GM21717 (cell line): ENCODE measurements around the gene MYL10.
"Not testable (repeated sequence)": the region's sequence is repeated elsewhere in the genome, so short reads cannot be mapped to it uniquely, and the experiment has no call there.

ENCODE experiments used
- ATAC-seq: cut with Tn5 transposase; IDR thresholded peaks from one replicate; pipeline ENCODE4 v1.9.1; 2021; ENCODE audit warnings: mild to moderate bottlenecking, moderate library complexity; ENCODE audit not compliant: unreplicated experiment

Gene MYL10

DNA sequence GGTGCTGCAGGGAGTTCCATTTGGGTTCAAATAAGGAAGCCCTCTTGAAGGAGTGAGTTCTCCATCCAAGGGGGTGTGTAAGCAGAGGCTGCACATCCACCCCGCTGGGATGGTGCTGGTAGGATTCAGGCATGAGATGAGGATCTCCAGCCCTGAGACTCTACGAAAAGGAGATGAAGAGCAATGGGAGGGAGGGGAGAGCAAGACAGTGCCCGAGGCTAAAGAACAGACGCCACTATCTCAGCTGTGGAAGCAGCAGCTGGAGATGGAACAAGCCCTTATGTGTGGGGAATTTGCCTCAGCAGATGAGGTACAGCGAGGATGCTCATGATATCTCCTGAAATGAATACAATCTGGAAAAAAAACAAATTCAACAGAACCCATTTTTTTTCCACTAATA lies 28.1 kb upstream of the MYL10 start:
- no peak for ATAC-seq

DNA sequence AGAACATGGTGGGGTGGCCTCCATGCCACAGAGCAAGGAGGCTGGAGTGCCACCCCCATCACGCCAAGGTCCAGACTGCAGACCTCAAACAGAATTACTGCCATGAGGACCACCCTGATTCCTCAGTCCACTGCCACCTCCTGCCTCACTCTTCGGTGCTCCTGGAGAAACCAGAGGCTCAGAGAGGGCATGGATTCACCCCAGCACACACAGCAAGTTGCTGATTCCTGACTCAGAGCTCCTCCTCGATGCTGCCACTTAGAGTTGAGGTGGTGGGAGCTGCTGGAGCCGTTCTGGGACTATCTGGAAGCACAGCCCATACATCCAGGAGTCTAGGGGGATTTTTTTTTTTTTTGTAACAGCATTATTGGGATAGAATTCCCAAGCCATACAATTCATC lies 22.0 kb upstream of the MYL10 start:
- no peak for ATAC-seq

DNA sequence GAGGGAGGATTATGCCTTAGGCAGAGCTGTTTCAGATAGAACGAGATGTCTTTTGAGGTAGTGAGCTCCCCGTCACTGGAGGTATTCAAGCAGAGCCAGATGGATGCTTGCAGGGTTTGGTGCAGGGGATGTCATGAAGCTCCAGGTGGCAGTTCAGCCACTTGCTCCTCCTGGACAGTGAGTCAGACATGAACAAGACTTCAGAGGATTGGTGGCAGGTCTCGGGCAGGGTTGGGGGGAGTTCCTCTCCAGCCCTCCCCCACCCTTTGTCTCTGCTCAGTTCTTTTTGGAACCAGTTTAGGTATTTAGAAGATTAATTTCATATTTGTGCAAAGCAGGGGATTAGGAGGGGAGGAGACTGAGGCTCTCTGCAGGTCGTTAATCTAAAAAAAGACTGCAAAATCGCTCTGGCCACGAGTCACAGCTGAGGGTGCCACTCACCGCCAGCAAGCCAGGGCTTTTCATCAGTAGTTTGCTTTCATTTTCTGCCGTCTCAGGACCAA lies 21.5 kb upstream of the MYL10 start:
- no peak for ATAC-seq

DNA sequence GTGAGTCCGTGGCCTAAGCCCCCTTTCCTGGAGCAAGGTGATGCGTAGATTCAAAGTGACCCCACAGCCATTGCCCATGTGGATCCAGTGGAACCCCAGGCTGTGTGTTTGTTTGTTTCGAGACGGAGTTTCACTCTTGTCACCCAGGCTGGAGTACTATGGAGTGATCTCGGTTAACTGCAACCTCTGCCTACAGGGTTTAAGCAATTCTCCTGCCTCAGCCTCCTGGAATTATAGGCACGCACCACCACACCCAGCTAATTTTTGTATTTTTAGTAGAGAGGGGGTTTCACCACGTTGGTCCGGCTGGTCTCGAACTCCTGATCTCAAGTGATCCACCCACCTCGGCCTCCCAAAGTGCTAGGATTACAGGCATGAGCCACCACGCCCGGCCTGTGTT lies 18.8 kb upstream of the MYL10 start:
- not testable (repeated sequence) for ATAC-seq

DNA sequence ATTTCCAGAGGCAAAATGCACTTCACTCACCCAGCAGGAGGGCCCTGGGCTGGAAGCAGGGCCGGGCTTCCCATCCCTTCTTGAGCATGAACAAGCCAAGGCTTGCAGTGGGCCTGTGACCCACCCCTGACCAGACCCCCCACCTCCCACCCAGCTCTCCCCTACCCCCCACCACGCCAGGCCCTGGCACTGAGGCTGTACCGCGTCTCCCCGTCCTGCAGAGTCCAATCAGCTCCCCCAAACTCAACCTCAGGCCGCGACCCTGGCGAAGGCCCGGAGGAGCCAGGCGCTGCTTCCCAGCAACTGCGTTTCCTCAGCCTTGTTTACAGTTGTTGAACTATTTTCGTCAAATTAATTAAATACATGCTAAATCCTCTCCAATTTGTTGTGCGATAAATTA lies 16.9 kb upstream of the MYL10 start:
- no peak for ATAC-seq

DNA sequence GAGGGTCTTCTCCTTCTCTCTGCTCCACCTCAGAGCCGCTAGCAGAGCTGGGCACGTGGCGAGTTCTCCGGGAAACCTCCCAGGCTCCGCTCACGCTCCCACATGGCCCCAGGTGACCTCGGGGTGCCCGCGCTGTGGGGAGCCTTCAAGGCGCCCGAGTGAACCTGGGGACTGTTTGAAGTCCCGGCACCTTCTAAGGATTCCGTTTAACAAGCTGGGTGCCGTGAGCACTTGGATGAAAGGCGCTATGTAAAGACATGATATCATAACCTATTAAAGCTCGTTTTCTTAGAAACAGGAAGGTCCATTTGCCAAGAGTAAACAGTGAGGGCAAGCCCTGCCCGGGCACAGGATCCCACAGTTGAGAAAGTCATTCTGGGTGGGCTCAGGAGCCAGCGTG lies 15.8 kb upstream of the MYL10 start:
- no peak for ATAC-seq

DNA sequence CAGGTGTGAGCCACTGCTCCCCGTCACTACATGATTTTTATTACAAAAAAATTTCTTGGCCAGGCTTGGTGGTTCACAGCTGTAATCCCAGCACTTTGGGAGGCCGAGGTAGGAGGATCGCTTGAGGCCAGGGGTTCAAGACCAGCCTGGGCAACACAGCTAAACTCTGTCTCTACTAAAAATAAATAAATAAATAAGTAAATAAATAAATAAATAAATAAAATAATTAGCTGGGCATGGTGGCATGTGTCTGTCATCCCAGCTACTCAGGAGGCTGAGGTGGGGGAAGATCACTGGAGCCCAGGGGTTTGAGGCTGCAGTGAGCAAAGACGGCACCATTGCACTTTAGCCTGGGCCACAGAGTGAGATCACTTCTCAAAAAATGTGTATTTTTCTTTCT lies 10.0 kb upstream of the MYL10 start:
- not testable (repeated sequence) for ATAC-seq

DNA sequence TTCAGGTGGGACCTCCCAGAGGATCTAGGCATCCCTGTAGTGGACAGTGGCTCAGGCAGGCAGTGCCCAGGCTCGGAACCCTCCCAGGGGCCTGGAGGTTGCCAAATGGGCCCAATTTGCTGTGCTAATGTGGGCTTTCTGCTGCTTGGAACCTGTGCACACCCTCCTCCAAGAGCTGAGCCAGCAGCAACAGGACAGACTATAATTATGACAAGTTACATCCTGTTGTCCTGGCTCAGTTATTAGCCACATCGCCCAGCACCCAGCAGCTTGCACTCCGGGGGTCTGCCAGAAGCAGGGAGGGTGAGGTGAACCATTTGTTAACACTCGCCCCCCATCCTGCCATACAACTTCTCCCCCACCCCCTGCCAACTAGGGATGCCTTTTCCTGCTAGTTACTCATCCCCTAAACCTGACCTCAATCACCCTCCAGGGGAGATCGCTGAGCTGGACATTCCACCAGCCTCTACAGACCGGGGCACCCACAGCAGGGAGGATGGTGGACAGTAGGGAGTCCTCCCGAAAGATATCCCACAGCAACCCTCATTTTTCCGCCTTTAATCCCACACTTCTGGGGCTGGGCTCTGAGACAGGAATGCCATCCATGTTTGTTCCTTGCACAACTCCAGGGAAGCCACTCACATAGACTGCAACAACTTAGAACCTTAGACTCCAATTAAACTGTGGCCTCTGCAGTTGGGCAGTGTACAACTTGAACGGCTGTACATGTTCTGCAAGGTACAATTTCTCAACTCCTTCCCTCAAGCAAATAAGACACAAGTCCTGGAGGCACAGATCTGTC lies 7.9 kb upstream of the MYL10 start:
- no peak for ATAC-seq

DNA sequence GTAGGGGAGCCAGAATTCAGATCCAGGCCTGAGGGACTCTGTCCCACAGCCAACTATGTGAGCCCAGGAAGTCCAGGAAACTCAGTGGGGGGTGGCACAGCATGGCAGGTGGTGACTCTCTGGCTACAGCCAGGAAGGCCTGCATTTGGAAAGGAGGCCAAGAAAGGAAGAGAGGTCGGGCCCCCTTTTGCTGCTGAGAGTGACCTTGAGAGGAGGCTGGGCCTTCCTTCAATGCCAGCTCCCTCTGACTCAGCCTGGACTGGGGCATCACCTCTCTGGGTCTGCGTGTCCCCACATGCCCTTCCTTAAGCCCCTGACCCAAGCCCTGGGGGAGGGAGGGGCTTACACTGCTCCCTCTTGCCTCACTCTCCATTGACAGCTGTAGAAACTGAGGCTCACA lies 6.4 kb upstream of the MYL10 start:
- no peak for ATAC-seq

DNA sequence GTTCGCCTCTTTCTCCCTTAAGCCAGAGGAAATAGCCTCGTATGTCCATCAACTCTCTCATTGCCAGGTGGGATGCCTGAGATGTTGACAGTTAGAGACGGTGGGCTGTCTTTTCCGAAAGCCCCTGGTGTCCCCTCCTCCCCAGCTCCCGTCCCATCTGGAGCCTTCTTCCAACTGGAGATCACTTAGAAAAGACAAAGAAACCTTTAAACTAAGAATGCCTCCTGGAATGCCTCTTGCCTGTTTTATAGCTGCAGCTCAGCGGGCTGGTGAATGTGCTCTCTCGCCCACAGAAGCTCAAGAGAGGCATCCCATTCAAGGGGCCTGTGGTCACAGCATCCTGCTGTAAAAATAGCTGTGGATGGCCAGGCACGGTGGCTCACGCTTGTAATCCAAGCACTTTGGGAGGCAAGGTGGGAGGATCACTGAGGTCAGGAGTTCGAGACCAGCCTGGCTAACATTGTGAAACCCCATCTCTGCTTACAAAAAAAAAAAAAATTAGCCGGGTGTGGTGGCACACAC lies 5.2 kb upstream of the MYL10 start:
- ATAC-seq, result no peak

DNA sequence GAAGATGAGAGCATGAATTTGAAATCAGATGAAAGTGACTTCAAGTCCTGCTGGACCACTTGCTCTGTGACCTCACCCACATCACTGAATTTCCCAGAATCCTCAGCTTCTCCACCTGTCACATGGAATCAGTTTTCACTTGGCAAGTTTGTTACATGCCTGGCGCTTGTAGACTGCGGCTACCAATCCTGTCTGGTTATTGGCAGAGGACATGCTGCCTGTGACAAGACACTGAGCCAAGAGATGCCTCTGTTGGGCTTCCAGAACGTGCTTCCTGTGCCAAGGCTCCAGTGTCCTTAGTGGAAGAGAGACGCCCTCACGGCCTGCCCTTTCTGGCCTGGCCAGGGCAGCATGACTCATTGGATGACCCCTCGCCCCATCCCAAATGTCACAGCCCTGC lies 4.4 kb upstream of the MYL10 start:
- no peak for ATAC-seq

DNA sequence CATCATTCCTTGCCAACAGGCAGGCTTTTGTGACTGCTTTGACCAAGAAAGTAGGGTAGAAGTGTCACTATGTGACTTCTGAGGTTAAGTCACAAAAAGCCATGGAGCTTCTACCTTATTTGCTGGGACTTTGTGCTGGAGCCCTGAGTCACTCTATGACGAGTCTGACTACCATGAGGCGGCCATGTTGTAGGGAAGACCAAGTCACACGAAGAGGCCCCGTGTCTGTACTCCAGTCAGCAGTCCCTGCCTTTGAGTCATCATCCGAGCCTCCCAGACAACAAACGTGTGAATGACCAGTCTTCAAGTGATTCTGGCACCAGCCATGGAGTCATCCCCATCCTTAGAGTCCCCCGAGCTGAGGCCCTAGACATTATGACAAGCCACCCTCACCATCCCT lies 3.5 kb upstream of the MYL10 start:
- ATAC-seq, result no peak

DNA sequence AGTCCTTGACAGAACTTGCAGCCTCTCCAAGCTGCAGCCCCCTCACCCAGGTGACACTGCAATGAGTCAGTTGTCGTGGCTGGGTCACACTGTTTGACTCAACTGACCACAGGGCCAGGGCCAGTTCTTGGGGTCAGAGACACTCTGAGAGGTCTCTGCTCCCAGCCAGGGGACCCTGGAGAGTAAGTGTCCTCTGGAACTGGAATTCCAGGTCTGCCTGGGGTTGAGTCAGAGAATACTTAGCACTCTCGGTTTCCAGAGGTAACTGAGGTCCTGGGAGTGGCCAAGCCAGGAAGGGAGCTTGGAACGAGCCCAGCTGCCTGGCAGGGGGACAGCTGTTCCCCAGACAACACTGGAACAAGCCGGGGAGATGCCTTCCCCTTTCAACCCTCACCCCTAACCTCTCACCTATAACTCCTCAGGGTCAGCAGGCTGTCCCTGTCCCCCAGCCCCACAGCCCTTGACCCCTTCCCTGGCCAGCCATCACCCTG lies 2.2 kb upstream of the MYL10 start:
- ATAC-seq, result no peak

DNA sequence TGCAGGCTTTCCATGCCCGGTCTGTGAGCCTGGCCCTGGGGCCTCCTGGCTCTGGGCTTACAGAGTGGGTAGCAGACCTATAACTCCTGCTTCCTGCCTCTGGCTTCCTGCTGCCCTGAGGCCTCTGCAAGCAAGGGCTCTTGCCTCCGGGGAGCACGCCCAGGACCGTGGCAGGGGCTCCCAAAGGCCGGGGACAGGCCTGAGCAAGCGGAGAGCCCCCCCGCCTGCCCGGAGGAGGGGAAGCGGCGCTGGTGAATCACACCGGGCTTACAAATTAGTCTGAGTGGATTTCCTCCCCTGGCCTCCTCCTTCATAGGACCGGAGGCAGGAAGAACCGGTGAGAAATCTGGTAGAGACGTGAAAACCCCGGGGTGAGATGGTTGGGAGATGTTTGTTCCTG lies 1.5 kb upstream of the MYL10 start:
- no peak for ATAC-seq

DNA sequence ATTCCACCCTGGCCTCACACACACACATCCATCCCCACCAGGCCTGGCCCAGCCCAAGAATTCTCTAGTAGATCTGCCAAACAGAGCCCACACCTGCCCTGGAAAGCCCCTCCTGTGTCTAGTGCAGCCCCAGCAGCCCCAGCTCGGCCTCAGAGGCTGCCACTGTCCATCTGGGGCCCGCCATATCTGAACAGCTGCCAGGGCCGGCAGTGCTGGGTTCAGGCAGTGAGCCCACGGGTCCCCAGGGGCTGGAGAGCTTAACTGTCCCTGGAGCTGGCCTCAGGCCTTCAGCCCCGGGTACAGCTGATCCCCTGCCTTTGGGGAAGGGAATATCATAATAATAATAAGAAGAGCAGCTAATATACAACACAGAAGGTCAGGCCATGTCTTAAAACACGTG lies 574 bp downstream of the MYL10 start:
- ATAC-seq, result no peak

DNA sequence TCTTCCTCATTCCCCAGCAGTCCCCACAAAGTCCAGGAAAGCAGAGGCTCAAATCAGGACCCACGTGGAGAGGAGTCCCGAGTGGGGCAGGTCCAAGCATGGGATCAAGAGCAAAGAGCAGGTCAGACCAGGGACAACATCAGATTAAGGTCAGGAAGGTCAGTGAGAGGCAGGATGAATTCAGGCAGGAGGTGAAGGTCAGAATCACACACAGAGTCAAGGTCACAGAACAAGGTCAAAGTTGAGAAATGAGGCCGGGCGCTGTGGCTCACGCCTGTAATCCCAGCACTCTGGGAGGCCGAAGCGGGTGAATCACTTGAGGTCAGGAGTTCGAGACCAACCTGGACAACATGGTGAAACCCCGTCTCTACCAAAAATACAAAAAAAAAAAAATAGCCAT lies 2.3 kb downstream of the MYL10 start:
- no peak for ATAC-seq

DNA sequence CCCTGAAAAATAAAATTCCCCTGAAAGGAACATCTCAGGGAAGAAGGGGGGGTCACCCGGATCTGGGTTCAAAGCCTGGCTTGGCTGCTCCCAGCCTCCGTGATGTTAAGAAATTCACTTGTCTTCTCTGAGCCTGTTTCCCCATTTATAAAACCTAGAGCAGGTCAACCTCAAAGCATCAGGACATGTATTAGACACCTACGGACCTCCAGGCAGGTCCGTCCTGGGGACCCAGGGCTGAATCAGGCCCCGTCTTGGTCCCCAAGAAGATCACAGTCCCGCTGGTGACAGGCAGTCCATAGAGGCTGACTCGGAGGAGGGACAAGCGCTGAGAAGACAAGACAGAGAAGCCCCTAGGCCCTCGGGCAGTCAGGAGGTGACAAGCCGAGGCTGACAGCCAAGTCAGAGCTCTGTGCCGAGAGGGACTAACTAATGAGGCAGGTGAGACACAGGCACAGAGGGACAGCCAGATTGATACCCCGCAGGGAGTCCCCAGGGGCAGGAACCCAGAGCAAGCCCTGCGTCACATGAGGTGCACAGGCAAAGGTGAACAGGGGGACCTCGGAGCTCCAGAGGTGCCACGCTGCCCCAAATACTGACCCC lies 2.9 kb downstream of the MYL10 start:
- no peak for ATAC-seq

DNA sequence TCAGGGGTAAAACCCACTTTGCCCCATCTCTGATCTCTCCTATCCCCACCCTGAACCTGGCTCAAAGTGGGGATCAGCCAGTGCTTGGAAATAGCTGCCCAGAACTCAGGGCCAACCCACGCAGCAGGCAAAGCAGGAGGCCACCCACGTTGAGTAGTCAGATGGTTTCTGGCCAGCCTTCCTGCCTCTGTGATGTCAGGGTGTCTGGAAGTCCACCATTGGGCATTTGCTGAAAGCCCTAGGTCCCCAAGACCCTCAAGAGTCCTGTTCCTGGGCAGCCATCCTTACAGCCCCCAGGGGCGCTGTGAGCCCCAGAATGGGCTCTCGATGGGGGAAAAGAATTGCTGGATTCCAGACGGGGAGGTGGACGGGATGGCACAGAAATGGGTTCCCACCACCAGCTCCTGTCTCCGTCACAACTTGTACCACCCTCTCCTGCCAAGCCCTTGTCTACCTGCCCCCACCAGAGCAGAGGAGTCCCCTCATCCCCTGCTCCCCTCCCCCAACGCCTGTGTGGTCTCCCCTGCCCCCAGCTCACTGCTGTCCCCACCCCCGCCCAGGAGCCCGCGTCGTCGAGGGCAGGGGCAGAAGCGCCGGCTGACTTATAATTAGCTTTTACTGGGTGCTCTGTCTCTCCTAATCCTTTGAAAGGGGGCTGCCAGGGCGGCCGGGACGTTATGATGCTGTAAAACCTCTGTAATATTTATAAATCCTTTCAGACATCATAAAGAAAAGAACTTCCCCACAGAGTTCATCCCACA lies 3.9 kb downstream of the MYL10 start:
- ATAC-seq, result no peak

DNA sequence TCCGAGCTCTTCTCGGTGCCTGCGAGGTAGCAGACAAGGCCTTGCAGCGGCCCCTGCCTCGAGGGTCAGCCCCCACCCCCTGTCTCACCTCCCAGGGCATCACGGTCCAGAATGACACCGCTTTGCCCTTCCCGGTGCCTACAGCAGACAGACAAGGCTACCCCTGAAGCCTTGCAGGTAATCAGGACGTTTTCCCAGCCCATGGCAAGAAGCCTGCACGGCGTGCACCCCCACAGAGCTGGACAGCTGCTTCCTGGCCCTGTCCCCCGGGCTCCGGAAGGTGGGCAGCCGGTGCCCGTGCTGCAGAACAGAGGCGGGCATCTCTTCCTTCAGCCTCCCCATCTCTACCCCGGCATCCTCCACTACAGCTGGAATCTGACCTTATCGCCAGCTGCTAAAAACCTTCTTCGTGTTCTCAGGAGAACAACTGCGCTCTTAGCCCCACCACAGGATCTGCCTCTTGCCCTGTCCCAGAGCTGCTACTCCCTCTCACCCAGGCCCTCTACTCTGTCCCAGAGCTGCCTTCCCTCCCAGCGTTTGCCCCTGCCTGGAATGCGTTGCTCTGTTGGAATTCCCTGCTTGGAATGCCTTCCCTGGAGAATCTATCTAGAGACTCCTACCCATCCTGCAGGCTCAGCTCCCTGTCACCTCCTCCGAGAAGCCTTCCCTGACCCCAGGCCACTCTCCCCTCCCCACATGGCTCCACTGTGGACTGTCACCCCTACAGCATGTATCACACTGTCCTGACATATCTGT lies 4.7 kb downstream of the MYL10 start:
- ATAC-seq, result no peak

DNA sequence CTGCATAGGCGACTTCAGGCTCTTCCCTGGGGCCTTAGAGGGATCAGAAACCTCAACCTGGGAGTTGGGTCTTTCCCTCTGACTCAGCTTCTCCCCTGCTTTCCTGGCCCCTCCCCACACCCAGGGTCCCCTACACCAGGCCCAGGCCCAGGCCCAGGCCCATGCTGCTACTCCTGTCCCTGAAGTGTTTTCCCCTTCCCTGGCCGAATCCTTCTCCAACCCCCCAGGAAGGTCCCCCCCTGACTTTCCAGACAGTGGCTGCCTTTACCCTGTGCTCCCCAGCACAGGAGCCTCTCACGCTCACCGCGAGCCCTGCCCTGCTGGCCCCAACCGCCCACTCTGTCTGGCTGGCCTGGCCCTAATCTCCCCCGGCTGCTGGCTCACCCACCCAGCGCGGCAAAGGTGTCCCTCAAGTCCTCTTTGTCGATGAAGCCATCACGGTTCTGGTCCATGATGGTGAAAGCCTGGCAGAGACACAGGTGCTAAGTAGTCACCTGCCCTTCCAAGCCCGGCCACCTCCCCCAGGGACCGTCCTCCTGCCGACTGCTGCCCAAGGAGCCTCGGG lies 6.4 kb downstream of the MYL10 start:
- no peak for ATAC-seq
